Breast epithelium (tissue), 3 donors: ENCODE measurements around the gene SORCS3.

Experiments
- POLR2A ChIP-seq: fragments of 450-650 bp; IDR thresholded peaks from one replicate; pipeline ENCODE4 v1.6.1; 2016; ENCODE audit warnings: antibody characterized with exemption, mild to moderate bottlenecking, moderate library complexity
- POLR2AphosphoS5 ChIP-seq, 3 donors: sonication (generic); formaldehyde crosslinking; IDR thresholded peaks; one replicate each; pipeline ENCODE4 v1.6.1; 2017; ENCODE audit warnings: antibody characterized with exemption in 3 of 3
- TF ChIP-seq, protein P1 (sequence below), 3 donors: fragments of 450-650 bp; IDR thresholded peaks; one replicate each; pipeline ENCODE4 v1.5.1; 2016 to 2017; ENCODE audit warnings: antibody characterized with exemption in 3 of 3, mild to moderate bottlenecking in 3 of 3, moderate library complexity in 3 of 3

DNA sequence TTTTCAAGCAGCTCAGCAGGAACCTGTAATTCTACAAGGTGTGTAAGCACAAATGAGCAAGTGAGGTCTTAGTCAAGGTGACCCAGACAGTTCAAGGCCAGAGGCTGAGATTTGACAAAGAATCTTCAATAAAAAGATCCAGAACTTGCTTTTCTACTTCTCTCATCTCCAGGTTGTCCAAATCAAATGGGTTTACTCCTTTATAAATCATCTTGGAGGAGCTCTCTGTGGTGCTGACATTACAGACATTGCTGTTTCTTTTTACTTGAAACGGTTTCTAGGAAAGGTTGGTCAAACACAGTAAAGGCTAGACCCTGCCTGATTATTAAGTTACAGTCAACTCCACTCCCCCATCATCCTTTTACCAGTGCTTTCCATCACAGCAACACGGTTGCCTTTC, 504.6 kb downstream of the SORCS3 start:
- TF ChIP-seq, protein P1, sequence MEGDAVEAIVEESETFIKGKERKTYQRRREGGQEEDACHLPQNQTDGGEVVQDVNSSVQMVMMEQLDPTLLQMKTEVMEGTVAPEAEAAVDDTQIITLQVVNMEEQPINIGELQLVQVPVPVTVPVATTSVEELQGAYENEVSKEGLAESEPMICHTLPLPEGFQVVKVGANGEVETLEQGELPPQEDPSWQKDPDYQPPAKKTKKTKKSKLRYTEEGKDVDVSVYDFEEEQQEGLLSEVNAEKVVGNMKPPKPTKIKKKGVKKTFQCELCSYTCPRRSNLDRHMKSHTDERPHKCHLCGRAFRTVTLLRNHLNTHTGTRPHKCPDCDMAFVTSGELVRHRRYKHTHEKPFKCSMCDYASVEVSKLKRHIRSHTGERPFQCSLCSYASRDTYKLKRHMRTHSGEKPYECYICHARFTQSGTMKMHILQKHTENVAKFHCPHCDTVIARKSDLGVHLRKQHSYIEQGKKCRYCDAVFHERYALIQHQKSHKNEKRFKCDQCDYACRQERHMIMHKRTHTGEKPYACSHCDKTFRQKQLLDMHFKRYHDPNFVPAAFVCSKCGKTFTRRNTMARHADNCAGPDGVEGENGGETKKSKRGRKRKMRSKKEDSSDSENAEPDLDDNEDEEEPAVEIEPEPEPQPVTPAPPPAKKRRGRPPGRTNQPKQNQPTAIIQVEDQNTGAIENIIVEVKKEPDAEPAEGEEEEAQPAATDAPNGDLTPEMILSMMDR (IDR thresholded peaks at IDR 0.05): no peak
- TF ChIP-seq POLR2AphosphoS5 (IDR thresholded peaks at IDR 0.05): no peak
- no peak for TF ChIP-seq POLR2A
